Neuron (in vitro differentiated cells): ENCODE results near the gene FHIT.

Source experiments
- H2AFZ ChIP-seq: one replicate; pipeline ENCODE4 v1.6.1; 2013; ENCODE audit warnings: low read depth, mild to moderate bottlenecking, inconsistent platforms, low read length, moderate library complexity
- H3K27me3 ChIP-seq: one replicate; pipeline ENCODE4 v1.6.1; 2013; ENCODE audit warnings: low read length; ENCODE audit not compliant: insufficient read depth
- H3K36me3 ChIP-seq: one replicate; pipeline ENCODE4 v1.6.1; 2013; ENCODE audit warnings: low read length; ENCODE audit not compliant: insufficient read depth
- H3K4me1 ChIP-seq: one replicate; pipeline ENCODE4 v1.6.1; 2013; ENCODE audit warnings: low read length; ENCODE audit not compliant: insufficient read depth
- H3K4me3 ChIP-seq: 2 replicates; pipeline ENCODE4 v1.5.1; 2013; ENCODE audit warnings: mild to moderate bottlenecking, low read length, moderate library complexity
- H3K9me3 ChIP-seq: one replicate; pipeline ENCODE4 v1.6.1; 2013; ENCODE audit warnings: low read length

FHIT gene

GRCh38 chr3:61180206-61180605 is 71.0 kb downstream of the FHIT start:
- H3K4me1 ChIP-seq = no peaks in the 10 kb centered on the region
- no peaks in the 10 kb centered on the region for H3K27me3 ChIP-seq
- H2AFZ ChIP-seq = no peak overlapping the region
- H3K4me3 ChIP-seq = no peak overlapping the region
- H3K9me3 ChIP-seq = peaks cover 2% of the 10 kb centered on the region
- no peaks in the 10 kb centered on the region for H3K36me3 ChIP-seq

GRCh38 chr3:61178167-61178566 is 73.1 kb downstream of the FHIT start:
- Histone ChIP-seq H3K27me3 (no peaks in the 10 kb centered on the region), H2AFZ (no peak overlapping the region), H3K9me3 (peaks cover 2% of the 10 kb centered on the region), H3K4me1 (peaks cover 2% of the 10 kb centered on the region), H3K4me3 (no peak overlapping the region), H3K36me3 (no peaks in the 10 kb centered on the region)

GRCh38 chr3:61177450-61177849 is 73.8 kb downstream of the FHIT start:
- Histone ChIP-seq H3K4me1 (peaks cover 8% of the 10 kb centered on the region), H3K27me3 (no peaks in the 10 kb centered on the region), H3K9me3 (peaks cover 2% of the 10 kb centered on the region), H2AFZ (no peak overlapping the region), H3K36me3 (no peaks in the 10 kb centered on the region), H3K4me3 (no peak overlapping the region)

GRCh38 chr3:61173676-61174075 is 77.6 kb downstream of the FHIT start:
- peaks cover 2% of the 10 kb centered on the region for H3K9me3 ChIP-seq
- H3K27me3 ChIP-seq = no peaks in the 10 kb centered on the region
- no peak overlapping the region for H3K4me3 ChIP-seq
- H2AFZ ChIP-seq = no peak overlapping the region
- no peaks in the 10 kb centered on the region for H3K36me3 ChIP-seq
- H3K4me1 ChIP-seq = peaks cover 14% of the 10 kb centered on the region

GRCh38 chr3:61172684-61173083 is 78.6 kb downstream of the FHIT start:
- peaks cover 2% of the 10 kb centered on the region for H3K9me3 ChIP-seq
- H3K4me1 ChIP-seq = peaks cover 14% of the 10 kb centered on the region
- H3K36me3 ChIP-seq = no peaks in the 10 kb centered on the region
- no peaks in the 10 kb centered on the region for H3K27me3 ChIP-seq
- H2AFZ ChIP-seq = no peak overlapping the region
- H3K4me3 ChIP-seq = no peak overlapping the region

GRCh38 chr3:61172203-61172602 is 79.0 kb downstream of the FHIT start:
- peaks cover 2% of the 10 kb centered on the region for H3K9me3 ChIP-seq
- no peaks in the 10 kb centered on the region for H3K36me3 ChIP-seq
- peaks cover 14% of the 10 kb centered on the region for H3K4me1 ChIP-seq
- no peak overlapping the region for H2AFZ ChIP-seq
- no peaks in the 10 kb centered on the region for H3K27me3 ChIP-seq
- no peak overlapping the region for H3K4me3 ChIP-seq

- H3K9me3 ChIP-seq = no peaks in the 10 kb centered on the region
Measured at GRCh38 chr3:61169621-61170251, 81.5 kb downstream of the FHIT start.

GRCh38 chr3:61168286-61168685 is 83.0 kb downstream of the FHIT start:
- Histone ChIP-seq H3K36me3 (no peaks in the 10 kb centered on the region), H3K4me3 (no peak overlapping the region), H3K9me3 (no peaks in the 10 kb centered on the region), H3K4me1 (peaks cover 14% of the 10 kb centered on the region), H2AFZ (no peak overlapping the region), H3K27me3 (no peaks in the 10 kb centered on the region)

More at GRCh38 chr3:61169621-61170251, 81.5 kb downstream of the FHIT start:
- H3K4me3 ChIP-seq = no peak overlapping the region
- H3K36me3 ChIP-seq = no peaks in the 10 kb centered on the region
- H3K4me1 ChIP-seq = peaks cover 14% of the 10 kb centered on the region
- no peaks in the 10 kb centered on the region for H3K27me3 ChIP-seq
- no peak overlapping the region for H2AFZ ChIP-seq

GRCh38 chr3:61162965-61163364 is 88.3 kb downstream of the FHIT start:
- H3K4me1 ChIP-seq = no peaks in the 10 kb centered on the region
- no peaks in the 10 kb centered on the region for H3K36me3 ChIP-seq
- H3K4me3 ChIP-seq = no peak overlapping the region
- no peak overlapping the region for H2AFZ ChIP-seq
- no peaks in the 10 kb centered on the region for H3K9me3 ChIP-seq
- no peaks in the 10 kb centered on the region for H3K27me3 ChIP-seq

GRCh38 chr3:61158667-61159066 is 92.6 kb downstream of the FHIT start:
- no peak overlapping the region for H3K4me3 ChIP-seq
- peaks cover 2% of the 10 kb centered on the region for H3K4me1 ChIP-seq
- no peaks in the 10 kb centered on the region for H3K27me3 ChIP-seq
- no peaks in the 10 kb centered on the region for H3K9me3 ChIP-seq
- no peak overlapping the region for H2AFZ ChIP-seq
- H3K36me3 ChIP-seq = no peaks in the 10 kb centered on the region

- no peak overlapping the region for H3K4me3 ChIP-seq
- H3K27me3 ChIP-seq = no peaks in the 10 kb centered on the region
- H3K9me3 ChIP-seq = no peaks in the 10 kb centered on the region
- H3K4me1 ChIP-seq = peaks cover 2% of the 10 kb centered on the region
- no peaks in the 10 kb centered on the region for H3K36me3 ChIP-seq
- H2AFZ ChIP-seq = no peak overlapping the region
Measured at GRCh38 chr3:61158216-61158615, 93.0 kb downstream of the FHIT start.

- H3K9me3 ChIP-seq = no peaks in the 10 kb centered on the region
Measured at GRCh38 chr3:61157414-61157813, 93.8 kb downstream of the FHIT start.

GRCh38 chr3:61155701-61156292 is 95.5 kb downstream of the FHIT start:
- peaks cover 2% of the 10 kb centered on the region for H3K4me1 ChIP-seq
- H3K4me3 ChIP-seq = no peak overlapping the region
- H3K36me3 ChIP-seq = no peaks in the 10 kb centered on the region
- H3K27me3 ChIP-seq = no peaks in the 10 kb centered on the region
- H2AFZ ChIP-seq = no peak overlapping the region
- H3K9me3 ChIP-seq = no peaks in the 10 kb centered on the region

More at GRCh38 chr3:61157414-61157813, 93.8 kb downstream of the FHIT start:
- H3K4me1 ChIP-seq = peaks cover 2% of the 10 kb centered on the region
- no peak overlapping the region for H3K4me3 ChIP-seq
- H2AFZ ChIP-seq = no peak overlapping the region
- no peaks in the 10 kb centered on the region for H3K27me3 ChIP-seq
- H3K36me3 ChIP-seq = no peaks in the 10 kb centered on the region
